ENCODE data around the gene ZSWIM4. TPM values are rescaled to one million over a fixed set of nuclear protein-coding genes. Genes with fewer than 3 reads are reported as not detected.

ZSWIM4 gene
- total RNA-seq, 1 donor from 2014 or later: 10.6 TPM

- Histone ChIP-seq H3K36me3 (no peaks in the 10 kb centered on the region), H3K4me1 (peaks cover 22% of the 10 kb centered on the region), H3K9me3 (no peaks in the 10 kb centered on the region), H3K27ac (no peak overlapping the region), H3K27me3 (no peaks in the 10 kb centered on the region), H3K4me3 (no peak overlapping the region)
- TF ChIP-seq, protein P1, sequence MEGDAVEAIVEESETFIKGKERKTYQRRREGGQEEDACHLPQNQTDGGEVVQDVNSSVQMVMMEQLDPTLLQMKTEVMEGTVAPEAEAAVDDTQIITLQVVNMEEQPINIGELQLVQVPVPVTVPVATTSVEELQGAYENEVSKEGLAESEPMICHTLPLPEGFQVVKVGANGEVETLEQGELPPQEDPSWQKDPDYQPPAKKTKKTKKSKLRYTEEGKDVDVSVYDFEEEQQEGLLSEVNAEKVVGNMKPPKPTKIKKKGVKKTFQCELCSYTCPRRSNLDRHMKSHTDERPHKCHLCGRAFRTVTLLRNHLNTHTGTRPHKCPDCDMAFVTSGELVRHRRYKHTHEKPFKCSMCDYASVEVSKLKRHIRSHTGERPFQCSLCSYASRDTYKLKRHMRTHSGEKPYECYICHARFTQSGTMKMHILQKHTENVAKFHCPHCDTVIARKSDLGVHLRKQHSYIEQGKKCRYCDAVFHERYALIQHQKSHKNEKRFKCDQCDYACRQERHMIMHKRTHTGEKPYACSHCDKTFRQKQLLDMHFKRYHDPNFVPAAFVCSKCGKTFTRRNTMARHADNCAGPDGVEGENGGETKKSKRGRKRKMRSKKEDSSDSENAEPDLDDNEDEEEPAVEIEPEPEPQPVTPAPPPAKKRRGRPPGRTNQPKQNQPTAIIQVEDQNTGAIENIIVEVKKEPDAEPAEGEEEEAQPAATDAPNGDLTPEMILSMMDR (IDR thresholded peaks at IDR 0.05): no peak
- DNase-seq: no peak
- intact Hi-C loops (cut with DNase I): no loop called here
- no peak for ATAC-seq
These were observed 82.1 kb downstream of the ZSWIM4 start for GRCh38 chr19:13877303-13877702.

GRCh38 chr19:13880059-13881043 is 85.1 kb downstream of the ZSWIM4 start:
- TF ChIP-seq, protein P1 (IDR thresholded peaks at IDR 0.05): peak; percentile 99
- Histone ChIP-seq H3K4me3 (no peak overlapping the region), H3K36me3 (no peaks in the 10 kb centered on the region), H3K9me3 (no peaks in the 10 kb centered on the region), H3K27me3 (no peaks in the 10 kb centered on the region), H3K4me1 (peaks cover 22% of the 10 kb centered on the region), H3K27ac (peak overlapping the region; percentile 81)
- peak; percentile 98 for ATAC-seq
- intact Hi-C loops (cut with DNase I): no loop called here
- peak; percentile 99 for DNase-seq

DNA sequence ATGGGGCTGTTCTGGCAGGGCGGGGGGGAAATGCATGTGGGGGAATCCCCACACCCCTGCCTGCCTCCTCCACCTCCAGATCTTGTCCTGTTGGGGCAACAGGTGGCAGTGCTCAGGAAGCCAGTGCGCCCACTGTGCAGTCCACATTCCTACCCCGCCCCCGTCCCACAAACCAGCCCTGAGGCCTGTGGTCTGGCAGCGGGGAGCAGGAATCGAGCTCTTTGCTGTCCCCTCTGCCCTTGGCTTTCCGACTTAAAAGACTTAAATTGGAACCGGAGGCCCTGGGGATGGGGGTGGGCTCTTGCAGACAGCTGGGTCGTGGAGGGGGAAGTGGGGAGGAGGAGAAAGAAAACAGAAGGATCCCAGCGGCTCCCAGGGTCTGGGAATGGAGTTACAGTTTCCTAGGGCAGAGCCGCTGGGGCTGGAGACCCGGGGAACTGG is 86.0 kb downstream of the ZSWIM4 start:
- DNase-seq: no peak
- Histone ChIP-seq H3K9me3 (no peaks in the 10 kb centered on the region), H3K4me3 (no peak overlapping the region), H3K4me1 (peaks cover 22% of the 10 kb centered on the region), H3K27ac (peak overlapping the region; percentile 30), H3K36me3 (no peaks in the 10 kb centered on the region), H3K27me3 (no peaks in the 10 kb centered on the region)
- ATAC-seq: no peak
- intact Hi-C loops (cut with DNase I): no loop called here
- TF ChIP-seq, protein P1 (IDR thresholded peaks at IDR 0.05): no peak

Small RNA genes lying within 50 kb of the gene (microRNA-seq; reads per million reads assigned to microRNA genes)
- gene MIR181C (ENCODE audit: borderline microRNAs expressed): 374 reads per million, percentile 78 among the genes with 10 or more reads in this experiment
- gene MIR181D (ENCODE audit: borderline microRNAs expressed): 162 reads per million, percentile 70 among the genes with 10 or more reads in this experiment

Other genes starting within 250 kb of the ZSWIM4 start
- gene MRI1, start 30.9 kb upstream of the ZSWIM4 start, total RNA-seq: 32.6 TPM
- 77.8 TPM for gene C19orf53, start 21.0 kb upstream of the ZSWIM4 start, total RNA-seq
- gene NANOS3, start 81.7 kb downstream of the ZSWIM4 start, total RNA-seq: not detected
- gene BRME1, start 110.7 kb downstream of the ZSWIM4 start, total RNA-seq: 2.0 TPM
- 28.9 TPM for gene CC2D1A, start 110.8 kb downstream of the ZSWIM4 start, total RNA-seq
- 2.8 TPM for gene PODNL1, start 143.0 kb downstream of the ZSWIM4 start, total RNA-seq
- 35.1 TPM for gene DCAF15, start 157.1 kb downstream of the ZSWIM4 start, total RNA-seq
- gene RFX1, start 210.9 kb downstream of the ZSWIM4 start, total RNA-seq: 17.8 TPM
- gene RLN3, start 232.7 kb downstream of the ZSWIM4 start, total RNA-seq: not detected
- 16.2 TPM for gene IL27RA, start 236.3 kb downstream of the ZSWIM4 start, total RNA-seq

All from upper lobe of right lung (tissue), 1 donor.